SK-N-MC (cell line): ENCODE measurements around the gene NUDT3.

Source experiments
- DNase-seq: peaks from one replicate; pipeline ENCODE4 v3.0.0-alpha.2; 2011; ENCODE audit warnings: low read depth, low spot score
- H3K27ac ChIP-seq: fragments of 200-600 bp; sonication (generic); 2 replicates; pipeline ENCODE4 v1.5.1; 2016; ENCODE audit warnings: mixed run types
- H3K36me3 ChIP-seq: fragments of 200-600 bp; sonication (generic); 2 replicates; pipeline ENCODE4 v1.6.1; 2017; ENCODE audit warnings: antibody characterized with exemption, low read length, mixed read lengths; ENCODE audit not compliant: insufficient read depth
- H3K4me3 ChIP-seq: fragments of 200-600 bp; sonication (generic); 2 replicates; pipeline ENCODE4 v1.5.1; 2016
- H3K9ac ChIP-seq: fragments of 200-600 bp; sonication (generic); 2 replicates; pipeline ENCODE4 v1.8.0; 2017; ENCODE audit warnings: mixed run types, mixed read lengths; ENCODE audit not compliant: insufficient read length
- H3K9me3 ChIP-seq: fragments of 200-600 bp; sonication (generic); 2 replicates; pipeline ENCODE4 v1.6.1; 2017; ENCODE audit warnings: low read depth, mild to moderate bottlenecking, antibody characterized with exemption, low read length, moderate library complexity, mixed read lengths
- EZH2 ChIP-seq: fragments of 200-600 bp; sonication (generic); IDR thresholded peaks from one replicate; pipeline ENCODE4 v1.6.1; 2017; ENCODE audit warnings: antibody characterized with exemption
- FOXP2 ChIP-seq: optimal IDR thresholded peaks from 2 replicates; pipeline ENCODE3; 2011; ENCODE audit warnings: mild to moderate bottlenecking, moderate library complexity; ENCODE audit not compliant: insufficient read depth; ENCODE audit errors: extremely low read length, control extremely low read depth
- POLR2AphosphoS5 ChIP-seq: IDR thresholded peaks from 2 replicates; pipeline ENCODE4 v1.6.1; 2012; ENCODE audit warnings: mild to moderate bottlenecking, low read depth, low read length, borderline replicate concordance

NUDT3 gene

DNA sequence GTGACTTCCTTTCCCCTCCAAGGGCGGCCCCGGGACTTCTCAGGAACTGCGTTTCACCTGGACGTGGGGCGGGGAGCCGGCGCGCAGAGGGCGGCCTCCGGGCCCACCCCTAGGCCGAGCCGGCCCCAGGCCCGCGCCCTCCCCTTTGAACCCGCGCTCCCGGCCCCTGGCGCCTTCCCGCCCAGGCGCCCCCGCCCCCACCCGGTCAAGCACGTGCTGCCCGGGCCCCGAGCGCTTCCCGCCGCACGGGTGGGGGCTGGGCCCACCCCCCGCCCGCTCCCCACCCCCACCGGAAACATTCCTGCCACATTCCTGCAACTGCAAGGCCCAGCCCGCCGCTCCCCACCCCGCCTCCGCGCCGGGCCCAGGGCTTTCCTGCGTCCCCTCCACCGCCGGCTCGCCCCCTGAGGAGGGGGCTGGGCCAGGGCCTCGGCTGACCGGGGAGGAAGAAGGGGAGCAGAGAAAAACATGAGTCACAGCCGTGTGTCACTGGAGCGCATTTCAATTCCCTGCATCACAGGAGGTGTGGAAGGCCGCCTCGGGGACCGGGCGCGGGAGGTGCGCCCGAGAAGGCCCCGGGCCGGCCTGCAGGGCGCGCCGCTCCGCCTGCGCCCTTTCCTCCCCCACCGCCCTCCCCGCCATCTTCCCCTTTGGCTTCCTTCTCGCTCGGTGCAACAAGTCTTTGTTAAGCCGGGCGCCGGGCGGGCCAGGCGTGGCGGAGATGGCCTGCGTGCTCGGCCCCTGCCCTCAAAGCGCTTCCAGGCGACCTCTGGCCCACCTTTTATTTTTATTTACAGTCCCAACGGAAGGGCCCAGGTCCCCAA, 156.9 kb downstream of the NUDT3 start:
- Histone ChIP-seq H3K9me3 (no peaks in the 10 kb centered on the region), H3K27ac (no peak overlapping the region), H3K36me3 (peaks cover 13% of the 10 kb centered on the region), H3K9ac (no peak overlapping the region), H3K4me3 (no peak overlapping the region)
- DNase-seq = no peak
- TF ChIP-seq FOXP2 (no peak), POLR2AphosphoS5 (no peak), EZH2 (no peak)

DNA sequence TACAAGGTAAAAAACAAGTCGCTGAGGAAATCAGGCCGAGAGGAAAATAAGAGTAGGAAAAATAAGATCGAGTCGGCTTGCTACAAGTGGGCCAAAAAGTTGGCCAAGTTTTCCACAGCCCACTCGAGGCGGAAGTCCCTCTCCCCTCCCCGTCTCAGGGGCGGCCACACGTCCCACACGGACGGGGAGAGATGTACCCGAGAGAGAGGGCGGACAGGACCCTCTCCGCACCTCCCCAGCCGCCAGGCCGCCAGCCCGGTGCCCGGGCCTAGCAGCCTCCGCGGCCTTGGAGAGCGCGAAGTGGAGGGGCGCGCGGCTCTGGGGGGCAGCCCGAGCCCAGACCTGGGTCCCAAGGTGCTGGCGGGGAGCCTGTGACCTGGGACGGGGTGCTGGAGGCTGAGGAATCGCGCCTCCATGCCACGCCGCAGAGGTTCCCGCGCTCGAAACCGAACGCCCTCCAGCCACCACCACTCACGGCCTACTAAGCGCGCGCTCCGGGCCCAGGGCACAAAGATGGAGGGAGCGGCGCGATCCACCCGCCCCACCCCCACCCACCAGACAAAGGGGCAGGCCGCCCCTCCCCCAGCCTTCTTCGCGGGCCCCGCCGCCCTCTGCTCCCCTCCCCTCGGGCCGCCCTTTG, 157.7 kb downstream of the NUDT3 start:
- Histone ChIP-seq H3K36me3 (peaks cover 6% of the 10 kb centered on the region), H3K4me3 (no peak overlapping the region), H3K27ac (no peak overlapping the region), H3K9ac (no peak overlapping the region), H3K9me3 (no peaks in the 10 kb centered on the region)
- DNase-seq = no peak
- TF ChIP-seq EZH2 (no peak), FOXP2 (no peak), POLR2AphosphoS5 (no peak)

DNA sequence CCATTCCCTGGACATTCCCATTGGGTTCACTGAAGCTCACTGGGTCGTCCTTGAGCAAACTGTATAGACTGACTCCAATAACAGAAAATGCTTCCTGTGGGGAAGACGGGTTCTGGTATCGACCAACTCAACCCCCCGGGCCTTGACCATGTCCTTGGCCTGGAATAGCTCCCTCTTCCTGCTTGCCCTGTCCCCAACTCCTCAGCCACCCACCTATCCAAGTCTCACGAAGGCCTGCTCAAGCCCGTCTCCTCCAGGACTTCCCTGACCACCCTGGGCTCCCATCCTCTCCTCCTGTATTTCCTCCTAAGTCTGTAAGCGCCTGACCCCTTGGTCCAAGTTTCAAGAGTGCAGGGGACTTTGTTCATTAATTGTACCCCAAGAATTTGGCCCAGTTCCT, 158.6 kb downstream of the NUDT3 start:
- no peak overlapping the region for H3K27ac ChIP-seq
- no peak for TF ChIP-seq POLR2AphosphoS5
- no peak for TF ChIP-seq FOXP2
- no peak for TF ChIP-seq EZH2
- no peak for DNase-seq
- H3K4me3 ChIP-seq = no peak overlapping the region
- no peak overlapping the region for H3K9ac ChIP-seq
- no peaks in the 10 kb centered on the region for H3K9me3 ChIP-seq
- H3K36me3 ChIP-seq = no peaks in the 10 kb centered on the region; the same call in 1 of the 2 replicates

DNA sequence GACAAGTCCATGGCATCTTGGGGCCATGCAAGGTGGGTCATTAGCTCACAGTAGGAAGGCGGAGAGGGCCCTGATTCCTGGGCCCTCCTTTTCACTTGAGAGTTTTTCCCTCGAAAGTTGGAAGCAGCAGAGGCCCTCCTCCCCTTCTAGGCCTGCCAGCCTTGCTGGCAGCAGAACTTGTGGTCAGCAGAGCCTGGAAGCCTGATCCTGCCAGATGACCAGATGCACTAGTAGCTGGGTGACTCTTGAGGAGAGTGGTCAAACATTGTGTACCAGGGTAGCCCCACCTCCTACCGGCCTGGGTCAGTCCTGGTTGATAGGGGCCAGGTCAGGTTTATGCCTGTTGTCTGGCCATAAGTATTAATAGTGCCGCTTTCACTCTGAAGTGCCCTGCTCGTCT, 159.6 kb downstream of the NUDT3 start:
- no peaks in the 10 kb centered on the region for H3K9me3 ChIP-seq
- H3K4me3 ChIP-seq = no peak overlapping the region
- H3K27ac ChIP-seq = no peak overlapping the region
- DNase-seq = no peak
- TF ChIP-seq EZH2 (no peak), POLR2AphosphoS5 (no peak), FOXP2 (no peak)
- no peaks in the 10 kb centered on the region for H3K36me3 ChIP-seq
- H3K9ac ChIP-seq = no peak overlapping the region

DNA sequence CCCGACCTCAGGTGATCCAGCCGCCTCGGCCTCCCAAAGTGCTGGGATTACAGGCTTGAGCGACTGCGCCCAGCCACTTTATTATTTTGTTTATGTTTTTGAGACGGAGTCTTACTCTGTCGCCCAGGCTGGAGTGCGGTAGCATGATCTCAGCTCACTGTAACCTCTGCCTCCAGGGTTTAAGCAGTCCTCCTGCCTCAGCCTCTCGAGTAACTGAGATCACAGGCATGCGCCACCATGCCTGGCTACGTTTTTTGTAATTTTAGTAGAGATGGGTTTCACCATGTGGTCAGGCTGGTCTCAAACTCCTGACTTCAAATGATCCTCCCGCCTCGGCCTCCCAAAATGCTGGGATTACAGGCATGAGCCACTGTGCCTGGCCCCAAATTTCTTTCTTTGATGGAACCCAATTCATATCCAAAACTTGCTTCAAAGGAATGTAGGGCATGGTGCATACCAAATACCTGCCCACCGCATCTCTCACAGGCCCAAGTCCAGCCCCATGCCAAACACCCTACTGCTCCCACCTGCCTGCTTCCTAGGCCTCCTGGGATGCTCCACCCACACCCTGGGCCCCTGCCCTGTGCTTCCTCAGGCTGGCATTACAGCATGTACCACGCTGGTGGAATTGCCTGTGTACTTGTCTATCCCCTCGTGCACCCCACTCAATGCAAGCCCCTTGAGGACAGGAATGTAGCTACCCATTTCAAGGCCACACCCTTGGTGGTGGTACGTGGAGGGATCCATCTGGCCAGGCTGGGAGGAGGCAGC, 160.7 kb downstream of the NUDT3 start:
- no peak overlapping the region for H3K4me3 ChIP-seq
- H3K9ac ChIP-seq = no peak overlapping the region
- H3K9me3 ChIP-seq = no peaks in the 10 kb centered on the region
- H3K27ac ChIP-seq = no peak overlapping the region
- H3K36me3 ChIP-seq = no peaks in the 10 kb centered on the region
- TF ChIP-seq POLR2AphosphoS5 (no peak), FOXP2 (no peak), EZH2 (no peak)
- DNase-seq = no peak

DNA sequence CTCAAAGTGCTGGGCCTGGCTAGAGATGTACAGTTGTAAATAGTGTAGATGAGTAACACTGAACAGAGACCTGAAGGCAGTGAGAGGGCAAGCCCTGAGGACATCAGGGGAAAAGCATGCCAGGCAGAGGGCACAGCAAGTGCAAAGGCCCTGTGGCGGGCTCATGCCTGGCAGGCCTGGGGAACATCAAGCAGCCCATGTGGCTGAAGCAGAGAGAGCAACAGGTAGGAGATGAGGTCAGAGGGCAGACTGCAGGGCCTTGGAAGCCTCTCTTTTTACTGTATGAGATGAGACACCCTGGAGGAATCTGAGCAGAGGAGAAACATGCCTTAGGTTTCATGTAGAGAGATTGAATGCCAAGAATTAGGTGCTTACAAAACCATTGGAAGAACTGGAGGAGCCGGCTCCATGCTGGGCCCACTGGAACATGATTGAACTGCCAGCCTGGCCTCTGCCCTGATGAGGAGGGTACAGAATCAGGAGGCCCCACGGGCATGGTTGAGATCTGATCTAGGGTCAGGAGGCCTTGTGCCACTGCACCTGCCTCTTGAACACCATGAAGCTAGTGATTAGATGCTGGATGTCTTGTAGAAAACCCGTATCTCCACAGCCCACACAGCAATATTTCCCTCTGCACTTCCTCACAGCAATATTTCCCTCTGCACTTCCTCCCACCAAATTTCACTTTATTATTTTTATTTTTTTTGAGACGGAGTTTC, 161.7 kb downstream of the NUDT3 start:
- Histone ChIP-seq H3K27ac (no peak overlapping the region), H3K36me3 (no peaks in the 10 kb centered on the region), H3K4me3 (no peak overlapping the region), H3K9ac (no peak overlapping the region), H3K9me3 (no peaks in the 10 kb centered on the region)
- TF ChIP-seq POLR2AphosphoS5 = no peak
- TF ChIP-seq EZH2 = no peak
- TF ChIP-seq FOXP2 = no peak
- DNase-seq = no peak

DNA sequence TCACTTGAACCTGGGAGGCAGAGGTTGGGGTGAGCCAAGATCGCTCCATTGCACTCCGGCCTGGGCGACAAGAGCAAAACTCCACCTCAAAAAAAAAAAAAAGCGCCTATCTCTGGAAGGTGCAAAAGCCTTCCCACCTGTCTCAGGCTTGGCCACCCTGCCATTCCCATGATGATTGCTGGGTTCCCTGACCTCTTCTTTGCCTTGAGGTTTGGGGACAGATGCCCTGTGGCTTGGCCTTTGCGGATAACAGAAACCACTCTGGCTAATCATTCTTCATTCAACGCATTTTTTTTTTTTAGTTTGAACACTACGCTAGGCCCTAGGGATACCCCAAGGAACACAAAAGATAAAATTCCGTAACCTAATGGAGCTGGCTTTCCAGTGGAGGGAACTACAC, 162.6 kb downstream of the NUDT3 start:
- Histone ChIP-seq H3K4me3 (no peak overlapping the region), H3K9me3 (no peaks in the 10 kb centered on the region), H3K9ac (no peak overlapping the region), H3K27ac (no peak overlapping the region), H3K36me3 (no peaks in the 10 kb centered on the region)
- DNase-seq = no peak
- TF ChIP-seq FOXP2 (no peak), POLR2AphosphoS5 (no peak), EZH2 (no peak)
